Heart right ventricle (tissue), 16 donors: ENCODE results near the gene AGPAT4. TPM values are rescaled to one million over a fixed set of nuclear protein-coding genes. Genes with fewer than 3 reads are reported as not detected.

Source experiments
- ATAC-seq, 8 donors: fragments of 200-7000 bp; cut with Tn5 transposase; one replicate each; pipeline ENCODE4 v1.9.1; 2020; ENCODE audit warnings: mild to moderate bottlenecking in 8 of 8, moderate library complexity in 8 of 8, moderate number of reproducible peaks in 1 of 8
- DNase-seq, 2 donors: peaks; one replicate each; pipeline ENCODE4 v3.0.0-alpha.2; 2020
- H3K27ac ChIP-seq, 10 donors: fragments of 200-600 bp; sonication (generic) in 2 of 10; one replicate each; pipeline versions ENCODE4 v1.5.0 to v1.8.0; 2020 to 2022; ENCODE audit warnings: mild to moderate bottlenecking in 3 of 10
- H3K27me3 ChIP-seq, 7 donors: fragments of 200-600 bp; one replicate each; pipeline ENCODE4 v1.8.0; 2021 to 2022; ENCODE audit warnings: mild to moderate bottlenecking in 2 of 7
- H3K36me3 ChIP-seq, 9 donors: fragments of 200-600 bp; sonication (generic) in 1 of 9; one replicate each; pipeline versions ENCODE4 v1.5.0 to v1.8.0; 2020 to 2022; ENCODE audit warnings: mild to moderate bottlenecking in 2 of 9
- H3K4me1 ChIP-seq, 9 donors: fragments of 200-600 bp; sonication (generic) in 1 of 9; one replicate each; pipeline versions ENCODE4 v1.5.0 to v1.8.0; 2020 to 2022; ENCODE audit warnings: mild to moderate bottlenecking in 4 of 9
- H3K4me3 ChIP-seq, 10 donors: fragments of 200-600 bp; sonication (generic) in 2 of 10; one replicate each; pipeline versions ENCODE4 v1.5.0 to v1.8.0; 2020 to 2022; ENCODE audit warnings: mild to moderate bottlenecking in 7 of 10, moderate library complexity in 2 of 10
- H3K9me3 ChIP-seq, 11 donors: fragments of 200-600 bp in 10 of 11; sonication (generic) in 2 of 11; one replicate each; pipeline versions ENCODE4 v1.5.0 to v1.8.0; 2013 to 2022; ENCODE audit warnings: mild to moderate bottlenecking in 2 of 11, control low read depth in 1 of 11, moderate library complexity in 1 of 11
- CTCF ChIP-seq, 9 donors: fragments of 200-600 bp; sonication (generic) in 2 of 9; IDR thresholded peaks; one replicate each; pipeline versions ENCODE4 v1.5.0 to v1.8.0; 2021 to 2022; ENCODE audit warnings: antibody characterized with exemption in 9 of 9, mild to moderate bottlenecking in 5 of 9, moderate library complexity in 1 of 9
- WGBS, 2 donors: extraction: QIAGEN DNeasy Blood & Tissue Kit; methylation state at CpG; one replicate each; pipeline ENCODE4 v1.1.7; 2013; ENCODE audit warnings: inconsistent platforms in 1 of 2; 5-methylcytosine and 5-hydroxymethylcytosine counted together
- intact Hi-C, 10 donors: fragments of 100-400 bp; cut with DNase I; formaldehyde crosslinking; loops; one replicate each; pipeline versions ENCODE4 v1.11.1 to v1.14.2; 2022
- polyA plus RNA-seq, 2 donors: library from polyadenylated mRNA; stranded (reverse); fragments of 200-250 nt; gene quantifications; one replicate each; pipeline ENCODE4 v1.2.3, GENCODE V29; 2013
- total RNA-seq, 10 donors: library from RNA; stranded (reverse); fragmentation: NEBNext Ultra II Directional in 3 of 10; extraction: Animal tissue kit (Norgen Biotek cat#: 25700) in 3 of 10; gene quantifications; one replicate each; pipeline versions ENCODE4 v1.2.1 to v1.2.4, GENCODE V29; 2021 to 2023
- donor health status: Arrhythmogenic right ventricular cardiomyopathy.
- donor health status: ischemic (EF 13 %, LVEDD 7.1; RV severe dilation, severe dysfunction).
- donor health status: healthy with polysubstance abuse.
- donor health status: DM: no; HTN: yes; CAD: no.
- donor health status: DM: no; HTN: no; CAD: no.
- donor health status: ischemic (EF 25% LVEDD 6.9; RV normal size, moderate dysfunction).
- donor health status: ischemic (EF 25% LVEDD 5.7; RV mildly dilated, moderate dysfunction).
- donor health status: healthy.
- donor health status: DM: yes; HTN: yes; CAD: no.
- donor health status: Ischemic cardiomyopathy.
- donor health status: ischemic (EF 35%, LVEDD 5.7; RV mildly dilated, moderate dysfunction).
- donor health status: nonischemic (EF 11% LVEDD 7.7; RV severe dilation, severe dysfunction).
- donor health status: DM: yes; HTN: yes; CAD: no.
- donor health status: PGD.
- donor health status: ischemic (EF 29% LVEDD 5.4; RV normal size, mild dysfunction).
- donor health status: nonischemic (EF 23%, LVEDD 6.1; RV moderate dilation, normal function).

The AGPAT4 gene
- total and polyA plus RNA-seq, 12 donors, result 1.2 to 3.8 (median 1.6) TPM

GRCh38 chr6:161239001-161239400 lies 34.9 kb downstream of the AGPAT4 start:
- DNase-seq (no peak), ATAC-seq (no peak)
- 97% methylated on average over 6 of the region's 6 CpGs for WGBS, 2 donors
- peaks cover 0 to 25% (median 12%) of the 10 kb centered on the region in 9 donors for H3K4me1 ChIP-seq
- TF ChIP-seq CTCF (IDR thresholded peaks at IDR 0.05), result no peak
- H3K27ac ChIP-seq, result no peak overlapping the region
- no peaks in the 10 kb centered on the region for H3K9me3 ChIP-seq
- H3K36me3 ChIP-seq, result no peaks in the 10 kb centered on the region
- no peaks in the 10 kb centered on the region for H3K27me3 ChIP-seq
- intact Hi-C loops, result no loop called here
- no peak overlapping the region for H3K4me3 ChIP-seq

- TF ChIP-seq CTCF (IDR thresholded peaks at IDR 0.05), result no peak
- H3K4me3 ChIP-seq, result no peak overlapping the region
- 93 to 94% methylated on average over 5 of the region's 5 CpGs for WGBS, 2 donors
- H3K27ac ChIP-seq, result no peak overlapping the region
- intact Hi-C loops, result no loop called here
- no peaks in the 10 kb centered on the region for H3K9me3 ChIP-seq
- peaks cover 0 to 23% (median 12%) of the 10 kb centered on the region in 9 donors for H3K4me1 ChIP-seq
- DNase-seq (no peak), ATAC-seq (no peak)
- H3K36me3 ChIP-seq, result no peaks in the 10 kb centered on the region
- H3K27me3 ChIP-seq, result no peaks in the 10 kb centered on the region
Measured at GRCh38 chr6:161238500-161238899, 35.4 kb downstream of the AGPAT4 start.

DNA sequence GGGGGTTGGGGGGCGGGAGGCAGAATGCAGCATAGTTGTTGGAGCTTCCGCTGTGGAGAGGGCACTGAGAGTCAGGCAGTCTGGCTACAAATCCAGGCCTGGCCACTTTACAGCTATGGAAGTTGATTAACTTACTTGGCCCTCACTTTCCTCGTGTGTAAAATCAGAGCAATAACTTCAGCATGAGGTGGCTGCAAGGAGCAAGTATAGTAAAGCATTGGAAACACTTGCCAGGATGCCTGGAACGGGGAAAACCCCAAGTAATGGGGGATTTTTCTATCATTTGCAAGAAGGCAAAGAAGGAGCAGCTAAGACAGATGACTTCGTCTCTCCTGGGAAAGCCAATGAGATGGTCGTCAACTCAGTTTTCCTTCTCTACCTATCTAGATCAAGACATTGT lies 35.8 kb downstream of the AGPAT4 start:
- no peak for DNase-seq
- WGBS, 2 donors, result 88 to 90% methylated on average over 6 of the region's 6 CpGs

GRCh38 chr6:161237176-161237575 lies 36.7 kb downstream of the AGPAT4 start:
- Histone ChIP-seq H3K9me3 (no peaks in the 10 kb centered on the region), H3K27ac (no peak overlapping the region), H3K27me3 (no peaks in the 10 kb centered on the region), H3K4me1 (peaks cover 0 to 18% (median 12%) of the 10 kb centered on the region in 9 donors), H3K4me3 (no peak overlapping the region), H3K36me3 (peaks cover 0 to under 1% (median 0%) of the 10 kb centered on the region in 9 donors)
- DNase-seq, result no peak
- TF ChIP-seq CTCF (IDR thresholded peaks at IDR 0.05), result no peak
- no peak for ATAC-seq
- intact Hi-C loops, result no loop called here
- 93 to 98% methylated on average over 1 of the region's 1 CpG for WGBS, 2 donors

More for the DNA sequence above, 35.8 kb downstream of the AGPAT4 start:
- intact Hi-C loops, result no loop called here
- peaks cover 0 to 18% (median 12%) of the 10 kb centered on the region in 9 donors for H3K4me1 ChIP-seq
- H3K27ac ChIP-seq, result no peak overlapping the region
- H3K36me3 ChIP-seq, result no peaks in the 10 kb centered on the region
- H3K4me3 ChIP-seq, result no peak overlapping the region
- no peaks in the 10 kb centered on the region for H3K27me3 ChIP-seq
- no peak for TF ChIP-seq CTCF (IDR thresholded peaks at IDR 0.05)
- no peak for ATAC-seq
- H3K9me3 ChIP-seq, result no peaks in the 10 kb centered on the region
